VCaP (cell line): Measurements from ENCODE around the gene RUNDC3A.
"Not testable (repeated sequence)": the region's sequence is repeated elsewhere in the genome, so short reads cannot be mapped to it uniquely, and the experiment has no call there.

Experiments
- H3K27ac ChIP-seq: fragments of 450-650 bp; 2 replicates; pipeline ENCODE4 v1.5.1; 2017
- TF ChIP-seq, protein P1 (sequence below): fragments of 450-650 bp; conservative IDR thresholded peaks from 2 replicates; pipeline ENCODE4 v1.5.1; 2017; ENCODE audit warnings: mild to moderate bottlenecking, moderate library complexity

Gene RUNDC3A

DNA sequence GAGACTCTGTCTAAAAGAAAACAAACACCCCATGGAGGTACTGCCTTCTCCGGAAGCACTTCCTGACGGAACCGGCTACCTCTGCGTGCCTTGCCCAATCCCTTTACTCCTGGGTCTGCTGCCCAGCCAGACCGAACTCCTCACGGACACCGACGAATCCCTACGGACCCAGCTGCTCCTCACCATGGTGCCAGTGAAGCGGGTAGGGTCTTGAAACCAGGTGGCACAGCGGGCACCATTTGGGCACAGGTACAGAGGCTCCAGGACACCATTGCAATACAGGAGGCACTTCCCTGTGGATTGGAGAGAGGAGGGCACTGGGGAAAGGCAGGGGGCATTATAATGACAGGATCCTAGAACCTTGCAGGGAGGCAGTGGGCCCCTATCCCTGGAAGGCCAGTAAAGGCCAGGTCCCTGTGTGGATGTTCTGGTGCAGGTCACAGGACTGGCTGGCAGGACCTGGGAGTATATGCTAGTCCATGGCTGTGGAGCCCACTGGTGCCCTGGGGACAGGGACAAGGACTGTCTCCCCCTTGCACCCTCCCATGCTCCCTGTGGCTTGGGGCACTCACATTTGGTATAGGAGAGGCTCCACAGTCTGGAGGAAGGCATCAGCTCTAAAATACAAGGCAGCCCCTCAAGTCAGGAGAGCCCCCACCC lies 14.0 kb downstream of the RUNDC3A start:
- no peak overlapping the region; the same call in 1 of the 2 replicates for H3K27ac ChIP-seq
- TF ChIP-seq, protein P1, sequence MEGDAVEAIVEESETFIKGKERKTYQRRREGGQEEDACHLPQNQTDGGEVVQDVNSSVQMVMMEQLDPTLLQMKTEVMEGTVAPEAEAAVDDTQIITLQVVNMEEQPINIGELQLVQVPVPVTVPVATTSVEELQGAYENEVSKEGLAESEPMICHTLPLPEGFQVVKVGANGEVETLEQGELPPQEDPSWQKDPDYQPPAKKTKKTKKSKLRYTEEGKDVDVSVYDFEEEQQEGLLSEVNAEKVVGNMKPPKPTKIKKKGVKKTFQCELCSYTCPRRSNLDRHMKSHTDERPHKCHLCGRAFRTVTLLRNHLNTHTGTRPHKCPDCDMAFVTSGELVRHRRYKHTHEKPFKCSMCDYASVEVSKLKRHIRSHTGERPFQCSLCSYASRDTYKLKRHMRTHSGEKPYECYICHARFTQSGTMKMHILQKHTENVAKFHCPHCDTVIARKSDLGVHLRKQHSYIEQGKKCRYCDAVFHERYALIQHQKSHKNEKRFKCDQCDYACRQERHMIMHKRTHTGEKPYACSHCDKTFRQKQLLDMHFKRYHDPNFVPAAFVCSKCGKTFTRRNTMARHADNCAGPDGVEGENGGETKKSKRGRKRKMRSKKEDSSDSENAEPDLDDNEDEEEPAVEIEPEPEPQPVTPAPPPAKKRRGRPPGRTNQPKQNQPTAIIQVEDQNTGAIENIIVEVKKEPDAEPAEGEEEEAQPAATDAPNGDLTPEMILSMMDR = no peak

DNA sequence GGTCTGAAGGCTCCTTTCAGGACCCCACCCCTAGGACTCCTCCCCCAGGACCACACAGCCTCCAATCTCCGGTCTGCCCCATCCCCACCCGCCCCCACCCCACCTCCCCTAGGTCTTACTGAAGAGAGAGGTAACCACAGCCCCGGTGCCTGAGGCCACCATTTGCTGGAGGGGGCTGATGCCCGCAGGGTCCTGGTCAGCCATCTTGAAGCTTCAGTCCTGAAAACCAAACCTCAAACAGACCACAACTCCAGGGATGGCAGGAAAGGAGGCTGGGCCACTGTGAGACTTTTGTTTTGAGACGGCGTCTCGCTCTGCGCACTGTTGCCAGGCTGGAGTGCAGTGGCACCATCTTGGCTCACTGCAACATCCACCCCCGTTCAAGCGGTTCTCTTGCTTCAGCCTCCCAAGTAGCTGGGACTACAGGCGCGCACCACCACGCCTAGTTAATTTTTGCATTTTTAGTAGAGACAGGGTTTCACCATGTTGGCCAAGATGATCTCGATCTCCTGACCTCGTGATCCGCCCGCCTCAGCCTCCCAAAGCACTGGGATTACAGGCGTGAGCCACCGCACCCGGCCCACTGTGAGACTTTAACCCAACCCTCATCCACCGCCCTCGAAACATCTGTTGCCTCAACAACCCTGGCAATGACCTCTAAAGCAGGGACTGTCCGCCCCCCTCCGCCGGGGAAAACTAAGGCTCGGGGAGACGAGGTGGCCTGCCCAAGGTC lies 15.1 kb downstream of the RUNDC3A start:
- TF ChIP-seq, protein P1 = no peak

DNA sequence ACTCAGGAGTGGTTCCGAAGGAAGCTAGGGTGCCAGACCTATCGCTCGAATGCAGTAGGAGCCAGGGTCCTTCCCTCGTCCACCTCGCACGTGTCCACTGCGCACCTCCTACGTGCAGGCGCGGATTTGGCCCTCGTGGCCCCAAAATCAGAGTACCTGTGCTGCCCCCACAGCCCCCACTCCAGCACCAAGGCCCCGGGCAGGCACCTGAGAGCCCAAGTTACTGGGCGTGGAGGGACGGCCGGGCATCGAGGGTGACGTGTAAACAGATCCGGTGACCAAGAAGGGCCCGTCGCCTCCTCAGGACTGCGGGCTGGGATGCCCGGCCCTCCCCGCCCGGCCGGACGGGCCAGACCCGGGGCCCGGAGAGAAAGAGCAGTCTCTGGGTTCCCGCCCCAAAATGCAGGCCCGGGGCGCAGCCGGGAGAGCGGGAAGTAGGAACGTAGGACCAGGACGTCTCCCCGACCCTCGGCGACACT lies 15.7 kb downstream of the RUNDC3A start:
- TF ChIP-seq, protein P1 = no peak
- H3K27ac ChIP-seq = peak overlapping the region; percentile 91

More for the DNA sequence above, 15.1 kb downstream of the RUNDC3A start:
- peak overlapping the region; percentile 91 for H3K27ac ChIP-seq

DNA sequence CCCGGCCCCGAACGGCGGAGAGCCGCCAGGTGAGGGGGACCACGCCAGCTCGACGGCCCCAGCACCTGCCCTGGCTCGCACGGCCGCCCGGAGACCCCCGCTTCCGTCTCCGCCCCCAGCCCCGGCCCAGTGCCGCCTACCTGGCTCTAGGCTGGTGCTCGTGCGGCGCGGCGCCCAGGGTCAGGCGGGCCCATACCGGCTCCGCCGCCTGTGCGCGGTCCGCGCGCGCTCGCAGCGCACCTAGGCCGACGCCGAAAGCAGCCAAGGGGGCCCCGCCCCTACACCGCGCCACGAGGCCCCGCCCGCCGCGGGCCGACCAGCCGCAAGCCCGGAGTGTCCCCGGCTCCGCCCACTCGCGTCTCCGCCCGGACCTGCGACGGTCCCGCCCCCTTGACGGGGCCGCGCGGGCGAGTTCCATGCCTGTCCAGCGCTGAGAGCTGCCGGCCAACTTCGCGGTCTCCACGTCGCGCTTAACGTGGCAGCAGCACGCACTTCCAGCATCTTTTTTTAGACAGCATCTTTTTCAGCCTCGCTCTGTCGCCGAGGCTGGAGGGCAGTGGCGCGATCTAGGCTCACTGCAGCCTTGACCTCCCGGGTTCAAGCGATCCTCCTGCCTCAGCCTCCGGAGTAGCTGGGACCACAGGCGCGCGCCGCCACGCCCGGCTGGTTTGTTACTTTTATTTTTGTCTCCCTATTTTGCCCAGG lies 16.3 kb downstream of the RUNDC3A start, which contains the start of gene SLC25A39:
Gene SLC25A39, minus strand, starts transcription at position 253 of the 705 bp plus-strand sequence. CDS start 1,261 bp downstream, outside the sequence.
- TF ChIP-seq, protein P1 = no peak
- peak within 1 kb of the TSS; percentile 91 for H3K27ac ChIP-seq

DNA sequence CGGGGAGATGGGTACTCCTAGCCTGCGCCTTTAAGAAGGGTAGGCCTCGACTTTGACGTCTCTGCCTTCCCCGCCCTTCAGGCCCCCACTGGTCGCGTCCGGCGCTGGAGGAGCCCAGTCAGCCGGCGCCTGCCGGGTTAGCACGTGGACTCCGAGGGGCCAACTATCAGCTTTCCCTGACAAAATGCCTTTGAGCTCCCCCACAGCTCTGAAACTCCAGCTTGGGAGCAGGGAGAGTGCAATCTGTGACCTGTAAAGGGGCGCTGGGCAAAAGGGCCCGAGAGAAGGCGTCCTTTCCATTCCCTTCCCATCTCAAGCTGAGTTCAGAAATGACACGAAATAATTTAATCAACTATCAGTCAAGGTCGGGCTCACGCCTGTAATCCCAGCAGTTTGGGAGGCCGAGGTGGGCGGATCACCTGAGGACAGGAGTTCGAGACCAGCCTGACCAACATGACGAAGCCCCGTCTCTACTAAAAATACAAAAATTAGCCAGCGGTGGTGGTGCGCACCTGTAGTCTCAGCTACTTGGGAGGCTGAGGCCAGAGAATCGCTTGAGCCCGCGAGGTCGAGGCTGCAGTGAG lies 18.6 kb downstream of the RUNDC3A start:
- H3K27ac ChIP-seq = peak overlapping the region; percentile 42; the same call in 1 of the 2 replicates
- TF ChIP-seq, protein P1 = no peak

DNA sequence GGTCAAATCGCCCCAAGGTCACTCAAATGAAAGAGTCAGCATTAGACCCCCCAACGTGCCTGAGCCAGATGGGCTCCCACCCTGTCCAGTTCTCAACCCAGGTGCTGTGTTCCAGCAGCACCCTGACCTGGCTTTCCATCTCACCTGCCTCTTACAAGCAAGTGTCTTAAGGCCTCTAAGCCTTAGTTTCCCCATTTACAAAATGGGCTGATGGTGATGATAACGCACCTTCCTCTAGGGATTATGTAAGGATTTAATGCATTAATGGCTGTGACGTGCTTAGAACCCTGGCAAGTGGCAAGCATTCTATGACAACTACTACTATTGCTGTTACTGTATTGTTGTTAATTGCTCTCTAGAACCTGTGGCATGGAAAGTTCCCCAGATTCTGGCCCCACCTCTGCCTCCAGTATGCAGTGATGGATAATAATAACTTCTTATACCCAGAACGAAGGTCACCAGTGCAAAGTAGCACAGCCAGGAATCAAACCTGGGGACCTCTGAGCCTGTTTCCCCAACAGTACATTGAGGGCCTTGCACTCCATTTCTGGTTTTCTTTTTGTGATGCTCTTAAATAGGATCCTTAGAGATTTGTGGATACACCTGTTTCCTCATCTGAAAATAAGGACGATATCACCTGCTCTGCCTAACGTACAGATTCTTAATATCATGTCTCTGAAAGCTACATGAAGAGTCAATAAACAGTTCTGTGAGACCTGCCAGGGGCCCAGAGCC lies 19.5 kb downstream of the RUNDC3A start:
- H3K27ac ChIP-seq = no peak overlapping the region; the same call in 1 of the 2 replicates
- TF ChIP-seq, protein P1 = no peak

DNA sequence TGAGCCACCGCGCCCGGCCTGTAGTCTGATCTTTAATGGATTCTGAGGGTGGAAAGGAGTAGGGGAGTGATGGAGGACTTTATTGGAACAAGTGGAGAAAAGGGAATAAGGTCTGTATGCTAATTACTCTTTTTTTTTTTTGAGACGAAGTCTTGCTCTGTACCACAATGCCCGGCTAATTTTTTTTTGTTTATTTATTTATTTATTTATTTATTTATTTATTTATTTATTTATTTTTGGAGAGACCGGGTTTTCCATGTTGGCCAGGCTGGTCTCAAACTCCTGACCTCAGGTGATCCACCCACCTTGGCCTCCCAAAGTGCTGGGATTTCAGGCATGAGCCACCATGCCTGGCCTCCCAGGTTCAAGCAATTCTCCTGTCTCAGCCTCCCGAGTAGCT lies 21.1 kb downstream of the RUNDC3A start:
- not testable (repeated sequence) for H3K27ac ChIP-seq

- not testable (repeated sequence) for H3K27ac ChIP-seq
Observed at GRCh38 chr17:44330263-44330662, 21.9 kb downstream of the RUNDC3A start.
